Activated T-cell treated with anti-CD3 and anti-CD28 coated beads, Interleukin-2, amount 50 U/mL, for 72 hours (primary cell): Measurements from ENCODE around the gene RAD9A. TPM values are rescaled to one million over a fixed set of nuclear protein-coding genes. Genes with fewer than 3 reads are reported as not detected.
"Not testable (repeated sequence)": the region's sequence is repeated elsewhere in the genome, so short reads cannot be mapped to it uniquely, and the experiment has no call there.

Experiments
- ATAC-seq, 2 donors: fragments of 150-1000 bp; cut with Tn5 transposase; replicated peaks in 1 of 2; 2 replicates each; pipeline ENCODE4 v1.10.0; 2021; ENCODE audit warnings: moderate library complexity in 2 of 2, mild to moderate bottlenecking in 1 of 2
- DNase-seq, 2 donors: peaks; one replicate each; pipeline ENCODE4 v3.0.0; 2021 to 2022; ENCODE audit warnings: mixed read lengths in 1 of 2
- H3K27ac Mint-ChIP-seq: one replicate; pipeline ENCODE4 v1.8.0; 2022; ENCODE audit warnings: mild to moderate bottlenecking, moderate library complexity, mixed read lengths
- H3K27me3 Mint-ChIP-seq: one replicate; pipeline ENCODE4 v1.8.0; 2022; ENCODE audit warnings: low read depth, mixed read lengths
- H3K36me3 Mint-ChIP-seq, 2 donors: one replicate each; pipeline ENCODE4 v1.8.0; 2022; ENCODE audit warnings: mixed read lengths in 2 of 2, mild to moderate bottlenecking in 1 of 2; ENCODE audit not compliant: insufficient read depth in 2 of 2
- H3K4me1 Mint-ChIP-seq: one replicate; pipeline ENCODE4 v1.8.0; 2022; ENCODE audit warnings: low read depth, mixed read lengths
- H3K4me3 Mint-ChIP-seq, 2 donors: one replicate each; pipeline ENCODE4 v1.8.0; 2022; ENCODE audit warnings: mild to moderate bottlenecking in 2 of 2, mixed read lengths in 2 of 2, moderate library complexity in 2 of 2
- H3K9me3 Mint-ChIP-seq, 2 donors: one replicate each; pipeline ENCODE4 v1.8.0; 2022; ENCODE audit warnings: mixed read lengths in 2 of 2
- total RNA-seq, 2 donors: library from RNA; stranded (reverse); gene quantifications; one replicate each; pipeline ENCODE4 v1.2.3, GENCODE V29; 2022

Gene RAD9A
- total RNA-seq, 2 donors from 2014 or later, result 36.7 to 41.2 TPM

DNA sequence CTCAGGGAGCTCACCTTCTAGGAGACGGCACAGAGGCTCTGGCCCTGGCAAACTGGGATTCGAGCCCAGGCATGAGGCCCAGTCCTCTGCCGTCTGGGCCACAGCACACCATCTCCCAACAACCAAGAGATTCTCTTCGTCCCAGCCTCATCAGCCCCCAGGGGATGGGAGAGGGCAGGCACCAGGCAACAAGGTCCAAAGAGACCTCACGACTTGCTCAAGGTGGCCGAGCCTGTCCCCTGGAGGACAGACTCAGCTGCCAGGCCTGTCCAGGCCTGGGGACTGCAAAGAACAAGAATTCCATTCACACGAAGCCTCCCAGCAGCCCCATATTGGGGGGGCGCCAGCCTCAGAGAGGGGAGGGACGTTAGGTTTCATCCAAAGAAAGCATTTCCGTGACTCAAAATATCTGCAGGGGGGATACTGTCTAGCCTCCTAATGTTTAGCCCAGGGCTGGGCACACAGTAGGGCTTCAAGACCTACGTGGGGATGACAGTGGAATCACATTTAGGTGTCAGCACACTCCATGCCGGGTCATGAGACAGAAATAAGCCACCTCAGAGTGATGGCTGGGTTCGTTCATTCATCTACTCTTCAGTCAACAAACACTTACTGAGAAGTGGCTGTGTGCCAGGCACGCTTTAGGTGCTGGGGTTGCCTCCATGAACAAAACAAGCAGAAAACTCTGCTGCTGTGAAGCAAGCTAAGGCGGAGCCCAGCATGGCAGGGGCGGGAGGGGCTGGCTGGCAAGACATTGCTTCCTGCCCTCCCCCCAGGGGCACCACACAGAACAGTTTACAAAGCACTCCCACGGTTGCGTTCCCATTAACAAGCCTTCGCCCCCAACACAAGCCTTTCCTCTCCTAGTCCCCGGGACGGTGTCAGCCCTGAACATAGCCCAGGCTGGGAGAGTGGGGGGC, 24.9 kb downstream of the RAD9A start:
- Mint-ChIP-seq H3K36me3 (no peaks in the 10 kb centered on the region), H3K27me3 (no peaks in the 10 kb centered on the region), H3K9me3 (no peaks in the 10 kb centered on the region), H3K4me3 (peak overlapping the region; percentile 72 to 83), H3K27ac (peak overlapping the region; percentile 21), H3K4me1 (peaks cover 74% of the 10 kb centered on the region)
- DNase-seq (peak in 1 of 2 donors; percentile 63), ATAC-seq (peak; percentile 1 to 3)

DNA sequence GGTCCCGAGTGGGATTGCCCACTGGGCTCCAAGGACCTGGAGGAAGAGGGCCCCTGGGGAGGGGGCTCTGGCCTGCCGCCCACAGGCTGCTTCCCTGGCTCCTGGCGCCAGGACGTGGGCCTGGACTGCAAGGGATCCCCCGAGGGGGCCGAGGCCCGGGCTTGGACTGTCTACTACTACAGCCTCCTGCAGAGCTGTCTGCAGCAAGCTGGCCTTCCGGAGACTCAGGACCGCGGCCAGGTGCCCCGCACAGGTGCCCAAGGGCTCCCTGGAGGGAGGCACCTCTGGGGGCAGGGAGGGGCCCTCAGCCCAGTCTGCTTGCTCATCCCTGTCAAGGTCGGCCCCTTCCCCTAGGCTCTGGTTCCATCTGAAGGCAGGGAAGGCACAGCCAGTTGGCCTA, 25.6 kb downstream of the RAD9A start:
- Mint-ChIP-seq H3K9me3 (no peaks in the 10 kb centered on the region), H3K4me3 (peak overlapping the region in 1 of 2 donors; percentile 88), H3K36me3 (no peaks in the 10 kb centered on the region), H3K27ac (no peak overlapping the region), H3K4me1 (peaks cover 66% of the 10 kb centered on the region), H3K27me3 (no peaks in the 10 kb centered on the region)
- ATAC-seq (no peak), DNase-seq (no peak)

DNA sequence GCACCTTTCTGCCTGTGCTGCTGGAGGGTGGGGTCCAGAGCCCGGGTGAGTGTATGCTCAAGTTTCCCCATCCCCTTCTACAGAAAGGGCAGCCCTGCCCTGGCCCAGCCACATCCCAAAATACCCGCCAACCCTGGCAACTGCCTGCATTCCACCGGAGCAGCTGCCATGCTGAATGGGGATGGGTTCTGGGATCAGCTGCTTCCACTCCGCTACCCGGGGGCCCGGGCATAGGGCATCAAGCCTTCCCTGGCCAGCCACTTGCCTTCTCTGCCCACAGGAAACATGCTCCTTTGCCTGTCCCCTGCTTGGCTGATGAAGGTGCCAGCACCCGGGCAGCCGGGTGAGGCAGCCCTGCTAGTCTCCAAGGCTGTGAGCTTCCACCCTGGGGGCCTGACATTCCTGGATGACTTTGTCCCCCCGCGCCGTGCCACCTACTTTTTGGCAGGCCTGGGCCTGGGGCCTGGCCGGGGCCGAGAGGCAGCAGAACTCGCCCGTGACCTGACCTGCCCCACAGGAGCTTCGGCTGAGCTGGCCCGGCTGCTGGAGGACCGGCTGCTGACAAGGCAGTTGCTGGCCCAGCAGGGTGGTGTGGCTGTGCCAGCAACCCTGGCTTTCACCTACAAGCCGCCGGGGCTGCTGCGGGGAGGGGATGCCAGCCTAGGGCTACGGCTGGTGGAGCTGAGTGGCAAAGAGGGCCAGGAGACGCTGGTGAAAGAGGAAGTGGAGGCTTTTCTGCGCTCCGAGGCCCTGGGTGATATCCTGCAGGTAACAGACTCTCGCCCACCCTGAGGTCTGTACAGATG, 26.9 kb downstream of the RAD9A start:
- Mint-ChIP-seq H3K4me3 (peak overlapping the region; percentile 86 to 88), H3K4me1 (peaks cover 63% of the 10 kb centered on the region), H3K36me3 (no peaks in the 10 kb centered on the region), H3K27me3 (no peaks in the 10 kb centered on the region), H3K9me3 (no peaks in the 10 kb centered on the region), H3K27ac (no peak overlapping the region)
- ATAC-seq, result no peak
- peak in 1 of 2 donors; percentile 56 for DNase-seq

DNA sequence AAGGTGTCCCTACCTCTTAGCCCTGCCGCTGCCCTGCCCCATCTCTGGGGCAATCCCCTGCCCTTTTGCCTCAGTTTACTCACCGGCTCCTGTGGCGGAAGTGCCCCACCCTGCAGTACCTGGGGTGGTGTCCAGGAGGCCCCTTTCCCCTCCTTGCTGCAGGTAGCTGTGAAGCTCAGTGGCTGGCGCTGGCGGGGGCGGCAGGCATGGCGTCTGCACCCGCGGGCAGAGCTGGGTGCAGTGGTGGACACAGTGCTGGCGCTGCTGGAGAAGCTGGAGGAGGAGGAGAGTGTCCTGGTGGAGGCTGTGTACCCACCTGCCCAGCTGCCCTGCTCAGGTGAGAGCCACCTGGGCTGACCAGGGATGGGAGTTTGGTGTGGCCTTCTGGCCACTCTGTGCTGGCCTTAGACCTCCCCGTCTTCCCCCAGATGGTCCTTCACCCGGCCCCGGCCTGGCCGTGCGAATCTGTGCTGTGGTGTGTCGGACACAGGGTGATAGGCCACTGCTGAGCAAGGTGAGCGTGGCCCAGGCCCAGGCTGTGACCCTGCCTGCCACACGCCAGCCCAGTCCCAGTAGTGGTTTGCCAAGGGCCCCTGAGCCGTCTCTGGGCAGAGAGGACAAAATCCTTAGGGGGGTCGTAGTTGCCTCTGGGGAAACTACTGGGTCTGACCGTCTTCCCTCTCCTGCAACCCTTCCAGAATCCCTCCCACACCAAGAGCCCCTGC, 27.7 kb downstream of the RAD9A start:
- H3K36me3 Mint-ChIP-seq, result no peaks in the 10 kb centered on the region
- H3K4me1 Mint-ChIP-seq, result peaks cover 56% of the 10 kb centered on the region
- no peaks in the 10 kb centered on the region for H3K27me3 Mint-ChIP-seq
- H3K27ac Mint-ChIP-seq, result no peak overlapping the region
- ATAC-seq (no peak), DNase-seq (no peak)
- H3K9me3 Mint-ChIP-seq, result no peaks in the 10 kb centered on the region
- peak overlapping the region; percentile 86 to 88 for H3K4me3 Mint-ChIP-seq

GRCh38 chr11:67420147-67420645, 28.4 kb downstream of the RAD9A start:
- Mint-ChIP-seq H3K27ac (no peak overlapping the region), H3K9me3 (no peaks in the 10 kb centered on the region), H3K4me1 (peaks cover 56% of the 10 kb centered on the region), H3K4me3 (peak overlapping the region; percentile 86 to 88), H3K27me3 (no peaks in the 10 kb centered on the region), H3K36me3 (no peaks in the 10 kb centered on the region)
- DNase-seq (no peak), ATAC-seq (no peak)

DNA sequence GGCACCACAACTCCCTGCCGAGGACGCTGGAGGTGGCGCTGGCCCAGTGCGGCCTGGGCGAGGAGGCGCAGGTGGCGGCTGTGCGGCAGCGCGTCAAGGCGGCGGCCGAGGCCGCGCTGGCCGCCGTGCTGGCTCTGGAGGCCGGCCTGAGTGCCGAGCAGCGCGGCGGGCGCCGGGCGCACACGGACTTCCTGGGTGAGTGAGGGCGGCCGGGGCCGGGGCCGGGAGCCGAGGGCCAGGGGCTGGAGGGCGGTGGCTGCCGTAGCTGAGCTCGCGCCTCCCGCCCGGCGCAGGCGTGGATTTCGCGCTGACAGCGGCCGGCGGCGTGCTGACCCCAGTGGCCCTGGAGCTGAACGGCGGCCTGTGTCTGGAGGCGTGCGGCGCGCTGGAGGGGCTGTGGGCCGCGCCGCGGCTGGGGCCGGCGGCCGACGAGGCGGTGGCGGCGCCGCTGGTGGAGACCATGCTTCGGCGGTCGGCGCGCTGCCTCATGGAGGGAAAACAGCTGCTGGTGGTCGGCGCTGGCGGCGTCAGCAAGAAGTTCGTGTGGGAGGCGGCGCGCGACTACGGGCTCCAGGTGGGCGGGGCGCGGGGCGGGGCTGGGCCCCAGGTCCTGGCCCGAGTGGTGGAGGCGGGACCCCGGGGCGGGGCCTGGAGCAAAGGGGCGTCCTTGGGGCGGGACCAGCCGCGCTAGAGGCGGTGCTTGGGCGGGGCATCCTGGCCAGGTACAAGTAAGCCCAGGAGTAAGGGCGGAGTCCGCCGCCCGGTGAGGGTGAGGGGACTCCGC, 29.1 kb downstream of the RAD9A start:
- Mint-ChIP-seq H3K4me3 (peak overlapping the region; percentile 86 to 88), H3K9me3 (no peaks in the 10 kb centered on the region), H3K36me3 (no peaks in the 10 kb centered on the region), H3K4me1 (peaks cover 56% of the 10 kb centered on the region), H3K27ac (no peak overlapping the region), H3K27me3 (no peaks in the 10 kb centered on the region)
- peak; percentile 91 for ATAC-seq
- peak; percentile 97 to 100 for DNase-seq

GRCh38 chr11:67421430-67422031, 29.7 kb downstream of the RAD9A start:
- ATAC-seq (no peak), DNase-seq (no peak)
- Mint-ChIP-seq H3K36me3 (no peaks in the 10 kb centered on the region), H3K9me3 (no peaks in the 10 kb centered on the region), H3K27me3 (no peaks in the 10 kb centered on the region), H3K4me1 (peaks cover 51% of the 10 kb centered on the region), H3K4me3 (peak overlapping the region; percentile 74 to 83), H3K27ac (no peak overlapping the region)

- H3K36me3 Mint-ChIP-seq, result no peaks in the 10 kb centered on the region
- no peaks in the 10 kb centered on the region for H3K9me3 Mint-ChIP-seq
- no peak overlapping the region for H3K4me3 Mint-ChIP-seq
- DNase-seq, result no peak
- H3K27me3 Mint-ChIP-seq, result no peaks in the 10 kb centered on the region
- H3K27ac Mint-ChIP-seq, result no peak overlapping the region
- H3K4me1 Mint-ChIP-seq, result peaks cover 51% of the 10 kb centered on the region
- no peak for ATAC-seq
Measured at GRCh38 chr11:67422891-67423290, 31.1 kb downstream of the RAD9A start.

- H3K9me3 Mint-ChIP-seq, result no peaks in the 10 kb centered on the region
- H3K4me1 Mint-ChIP-seq, result peaks cover 46% of the 10 kb centered on the region
- no peaks in the 10 kb centered on the region for H3K36me3 Mint-ChIP-seq
- H3K27ac Mint-ChIP-seq, result no peak overlapping the region
- no peak for DNase-seq
- no peaks in the 10 kb centered on the region for H3K27me3 Mint-ChIP-seq
- no peak for ATAC-seq
- H3K4me3 Mint-ChIP-seq, result no peak overlapping the region
Measured at GRCh38 chr11:67423466-67423865, 31.7 kb downstream of the RAD9A start.

GRCh38 chr11:67423891-67424613, 32.3 kb downstream of the RAD9A start:
- H3K36me3 Mint-ChIP-seq, result no peaks in the 10 kb centered on the region
- DNase-seq (no peak), ATAC-seq (no peak)
- H3K27me3 Mint-ChIP-seq, result no peaks in the 10 kb centered on the region
- peaks cover 42% of the 10 kb centered on the region for H3K4me1 Mint-ChIP-seq
- no peak overlapping the region for H3K27ac Mint-ChIP-seq
- no peaks in the 10 kb centered on the region for H3K9me3 Mint-ChIP-seq
- no peak overlapping the region for H3K4me3 Mint-ChIP-seq

DNA sequence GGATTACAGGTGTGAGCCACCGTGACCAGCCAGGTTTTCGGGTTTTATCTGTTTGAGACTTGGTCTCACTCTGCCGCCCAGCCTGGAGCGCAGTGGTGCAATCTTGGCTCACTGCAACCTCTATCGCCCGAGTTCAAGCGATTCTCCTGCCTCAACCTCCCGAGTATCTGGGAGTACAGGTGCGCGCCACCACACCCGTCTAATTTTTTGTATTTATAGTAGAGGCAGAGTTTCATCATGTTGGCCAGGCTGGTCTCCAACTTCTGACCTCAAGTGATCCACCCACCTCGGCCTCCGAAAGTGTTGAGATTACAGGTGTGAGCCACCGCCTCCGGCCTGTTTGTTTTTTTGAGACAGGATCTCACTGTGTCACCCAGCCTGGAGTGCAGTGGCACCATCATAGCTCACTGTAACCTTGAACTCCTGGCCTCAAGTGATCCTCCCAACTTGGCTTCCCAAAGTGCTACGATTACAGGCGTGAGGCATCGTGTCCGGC, 35.6 kb downstream of the RAD9A start:
- ATAC-seq (peak in 1 of 2 donors; percentile 15), DNase-seq (peak in 1 of 2 donors; percentile 41)
- not testable (repeated sequence) for H3K36me3 Mint-ChIP-seq

More for the DNA sequence above, 35.6 kb downstream of the RAD9A start:
- Mint-ChIP-seq H3K4me1 (peaks cover 50% of the 10 kb centered on the region), H3K27ac (peak overlapping the region; percentile 96), H3K4me3 (peak overlapping the region; percentile 91 to 99)
- not testable (repeated sequence) for H3K27me3 Mint-ChIP-seq, H3K9me3 Mint-ChIP-seq
